Measurements from ENCODE around the gene SCAMP1. TPM values are rescaled to one million over a fixed set of nuclear protein-coding genes. Genes with fewer than 3 reads are reported as not detected.

SCAMP1 gene
- total and polyA plus RNA-seq, 4 donors = 81.2 to 198 (median 93.6) TPM

DNA sequence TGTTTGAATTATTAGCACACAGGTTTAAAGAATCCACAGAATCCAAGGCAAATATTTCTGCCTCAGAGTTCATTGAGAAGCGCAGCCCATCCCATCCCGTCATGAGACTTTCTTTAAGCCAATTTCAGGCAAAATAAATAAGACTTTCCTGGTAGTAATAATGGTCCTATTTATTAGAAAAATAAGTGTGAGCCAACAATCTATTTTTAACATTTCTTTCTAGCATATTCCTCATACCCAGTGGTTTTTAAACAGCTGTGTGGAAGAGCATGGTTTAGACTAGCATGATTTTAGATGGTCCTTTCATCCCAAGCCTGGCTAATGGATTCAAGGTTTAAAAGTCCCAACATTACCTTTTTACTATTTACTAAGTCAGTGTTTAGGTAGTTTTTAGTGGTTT lies 125.8 kb downstream of the SCAMP1 start:
- Histone ChIP-seq H3K9me3 (ENCODE audit: control insufficient read depth, insufficient read depth, low read length) (no peaks in the 10 kb centered on the region), H3K4me3 (ENCODE audit: low read depth, low read length) (no peak overlapping the region), H3K27me3 (ENCODE audit: control insufficient read depth, insufficient read depth, low read length) (no peaks in the 10 kb centered on the region), H3K4me1 (ENCODE audit: control insufficient read depth, insufficient read depth, low read length) (no peaks in the 10 kb centered on the region), H3K27ac (ENCODE audit: low read depth, low read length) (peak overlapping the region; percentile 10), H3K36me3 (ENCODE audit: control insufficient read depth, insufficient read depth, low read length) (peaks cover 6% of the 10 kb centered on the region)
- WGBS (ENCODE audit: insufficient coverage) = no CpG with 5 or more reads among the region's 2 CpGs
- DNase-seq (ENCODE audit: low read depth in 4 of 6, low spot score in 6 of 6) = no peak

DNA sequence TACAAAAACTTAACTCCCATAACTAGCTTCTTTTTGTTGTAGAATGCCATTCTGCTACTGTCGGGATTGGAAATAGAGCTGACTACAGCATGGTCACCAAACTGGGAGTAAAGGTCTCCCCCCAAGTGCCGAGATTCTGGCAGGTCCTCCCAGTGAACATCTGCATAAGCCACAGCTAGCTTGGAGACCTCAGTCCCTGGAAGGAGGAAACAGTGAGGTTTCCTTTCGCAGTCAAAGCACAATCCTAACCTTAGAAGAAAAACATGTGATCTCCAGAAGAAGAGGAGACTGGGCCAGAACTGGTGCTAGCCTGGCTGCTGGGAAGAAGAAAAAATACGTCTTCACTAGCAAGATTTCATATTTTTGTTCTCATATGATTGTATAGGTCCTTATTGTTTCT lies 127.4 kb downstream of the SCAMP1 start:
- no peaks in the 10 kb centered on the region for H3K9me3 ChIP-seq (ENCODE audit: control insufficient read depth, insufficient read depth, low read length)
- DNase-seq (ENCODE audit: low read depth in 4 of 6, low spot score in 6 of 6) = no peak
- H3K36me3 ChIP-seq (ENCODE audit: control insufficient read depth, insufficient read depth, low read length) = peaks cover 3% of the 10 kb centered on the region
- H3K4me1 ChIP-seq (ENCODE audit: control insufficient read depth, insufficient read depth, low read length) = no peaks in the 10 kb centered on the region
- no peak overlapping the region for H3K4me3 ChIP-seq (ENCODE audit: low read depth, low read length)
- WGBS (ENCODE audit: insufficient coverage) = 87% methylated on average over 2 of the region's 4 CpGs
- H3K27me3 ChIP-seq (ENCODE audit: control insufficient read depth, insufficient read depth, low read length) = no peaks in the 10 kb centered on the region
- no peak overlapping the region for H3K27ac ChIP-seq (ENCODE audit: low read depth, low read length)

DNA sequence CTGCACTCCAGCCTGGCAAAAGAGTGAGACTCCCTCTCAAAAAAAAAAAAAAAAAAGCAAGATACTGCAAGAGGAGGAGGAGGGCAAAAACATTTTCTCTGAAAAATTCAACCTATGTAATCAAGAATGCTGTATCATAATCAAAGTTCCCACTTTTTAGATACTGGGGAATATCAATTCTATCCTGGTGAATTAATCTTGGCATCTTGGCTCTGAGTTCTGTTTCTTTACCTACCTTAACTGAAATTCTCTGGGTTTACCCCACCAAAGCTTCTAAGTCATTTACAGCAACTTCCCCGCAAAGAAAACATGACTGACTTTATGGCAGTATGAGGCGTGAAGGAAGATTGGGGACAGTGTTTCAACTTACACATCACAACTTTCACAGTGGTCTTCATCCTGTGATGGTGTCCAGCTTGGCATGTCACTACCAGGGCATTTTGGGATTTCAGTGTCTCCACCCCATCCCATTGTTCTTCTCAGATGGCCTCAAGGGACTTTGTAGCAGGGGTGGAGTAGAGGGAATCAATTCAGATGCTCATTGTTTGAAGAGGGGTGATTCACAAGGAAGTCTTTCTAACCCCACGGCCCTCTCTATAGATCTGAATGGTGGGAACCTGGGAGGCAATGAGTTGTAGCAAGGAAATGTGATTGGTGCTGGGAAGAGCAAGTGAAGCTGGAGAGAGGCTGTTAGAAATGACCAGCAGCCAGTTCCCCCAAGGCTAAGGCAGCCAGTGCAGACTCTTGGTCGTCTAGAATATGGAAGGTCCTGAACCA lies 130.5 kb downstream of the SCAMP1 start:
- Histone ChIP-seq H3K27ac (ENCODE audit: low read depth, low read length) (no peak overlapping the region), H3K9me3 (ENCODE audit: control insufficient read depth, insufficient read depth, low read length) (no peaks in the 10 kb centered on the region), H3K4me3 (ENCODE audit: low read depth, low read length) (no peak overlapping the region), H3K27me3 (ENCODE audit: control insufficient read depth, insufficient read depth, low read length) (no peaks in the 10 kb centered on the region), H3K4me1 (ENCODE audit: control insufficient read depth, insufficient read depth, low read length) (peaks cover 5% of the 10 kb centered on the region), H3K36me3 (ENCODE audit: control insufficient read depth, insufficient read depth, low read length) (peaks cover 3% of the 10 kb centered on the region)
- DNase-seq (ENCODE audit: low read depth in 4 of 6, low spot score in 6 of 6) = no peak
- 45% methylated on average over 2 of the region's 4 CpGs for WGBS (ENCODE audit: insufficient coverage)

DNA sequence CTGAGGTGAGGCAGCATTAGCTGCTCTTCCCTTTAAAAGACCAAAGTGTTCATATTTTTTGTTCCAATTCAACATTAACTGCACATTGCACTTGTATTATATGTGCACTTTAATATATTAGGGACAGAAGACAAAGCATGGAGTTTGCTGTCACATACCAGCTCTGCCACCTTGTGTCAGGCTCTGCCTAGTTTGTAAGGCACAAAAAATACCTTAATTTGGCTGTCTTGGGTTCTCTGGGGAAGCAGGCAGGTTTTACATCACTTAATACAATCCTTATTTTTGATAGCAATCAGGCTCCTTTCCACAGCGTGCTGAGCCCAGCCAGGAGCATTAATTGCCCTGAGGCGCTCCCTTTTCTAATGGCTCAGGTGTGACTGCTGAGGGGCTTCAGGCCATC lies 131.8 kb downstream of the SCAMP1 start:
- Histone ChIP-seq H3K27me3 (ENCODE audit: control insufficient read depth, insufficient read depth, low read length) (no peaks in the 10 kb centered on the region), H3K27ac (ENCODE audit: low read depth, low read length) (no peak overlapping the region), H3K4me1 (ENCODE audit: control insufficient read depth, insufficient read depth, low read length) (peaks cover 5% of the 10 kb centered on the region), H3K4me3 (ENCODE audit: low read depth, low read length) (no peak overlapping the region), H3K36me3 (ENCODE audit: control insufficient read depth, insufficient read depth, low read length) (peaks cover 3% of the 10 kb centered on the region), H3K9me3 (ENCODE audit: control insufficient read depth, insufficient read depth, low read length) (no peaks in the 10 kb centered on the region)
- DNase-seq (ENCODE audit: low read depth in 4 of 6, low spot score in 6 of 6) = peak in 1 of 6 donors; percentile 65
- 82% methylated on average over 2 of the region's 2 CpGs for WGBS (ENCODE audit: insufficient coverage)

DNA sequence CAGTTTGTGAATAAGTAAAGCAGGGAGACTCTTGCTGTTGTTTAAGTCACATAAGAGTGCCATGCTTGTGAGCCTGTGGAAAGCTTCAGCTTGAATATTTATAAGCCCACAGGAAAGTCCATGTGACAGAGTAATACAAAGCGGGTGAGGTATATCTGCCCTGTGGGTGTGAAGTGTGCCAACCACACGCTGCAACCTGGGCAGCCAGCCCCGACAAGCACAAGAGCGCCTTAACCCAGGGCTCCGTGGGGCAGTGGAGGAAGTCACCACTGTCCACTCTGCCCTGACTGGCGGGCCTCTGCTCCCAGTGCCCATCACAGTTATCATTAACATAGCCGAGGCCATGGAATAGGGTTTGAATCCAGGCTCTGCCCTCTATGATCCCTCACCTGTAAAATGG lies 132.2 kb downstream of the SCAMP1 start:
- Histone ChIP-seq H3K4me1 (ENCODE audit: control insufficient read depth, insufficient read depth, low read length) (peaks cover 6% of the 10 kb centered on the region), H3K9me3 (ENCODE audit: control insufficient read depth, insufficient read depth, low read length) (no peaks in the 10 kb centered on the region), H3K27ac (ENCODE audit: low read depth, low read length) (no peak overlapping the region), H3K36me3 (ENCODE audit: control insufficient read depth, insufficient read depth, low read length) (peaks cover 3% of the 10 kb centered on the region), H3K4me3 (ENCODE audit: low read depth, low read length) (no peak overlapping the region), H3K27me3 (ENCODE audit: control insufficient read depth, insufficient read depth, low read length) (no peaks in the 10 kb centered on the region)
- WGBS (ENCODE audit: insufficient coverage) = 88% methylated on average over 5 of the region's 7 CpGs
- DNase-seq (ENCODE audit: low read depth in 4 of 6, low spot score in 6 of 6) = no peak

DNA sequence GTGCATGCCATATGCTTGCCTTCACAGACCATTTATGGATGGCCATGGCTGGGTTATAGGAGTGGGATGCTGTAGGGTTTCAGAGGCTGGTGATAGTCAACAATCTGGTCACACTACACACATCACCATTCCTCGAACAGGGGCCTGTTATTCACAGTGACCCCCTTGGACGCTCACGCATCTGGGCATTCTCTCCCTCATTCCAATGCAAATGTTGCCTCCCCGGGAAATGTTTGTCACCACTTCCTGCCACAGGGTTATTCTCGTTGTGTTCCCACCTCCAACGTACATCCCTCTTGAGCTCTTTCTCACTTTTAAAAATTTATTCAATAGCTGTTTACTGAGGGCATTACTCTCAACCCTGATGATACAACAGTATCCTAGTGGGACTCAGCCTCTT lies 135.4 kb downstream of the SCAMP1 start:
- Histone ChIP-seq H3K27ac (ENCODE audit: low read depth, low read length) (no peak overlapping the region), H3K36me3 (ENCODE audit: control insufficient read depth, insufficient read depth, low read length) (no peaks in the 10 kb centered on the region), H3K27me3 (ENCODE audit: control insufficient read depth, insufficient read depth, low read length) (no peaks in the 10 kb centered on the region), H3K4me1 (ENCODE audit: control insufficient read depth, insufficient read depth, low read length) (peaks cover 11% of the 10 kb centered on the region), H3K4me3 (ENCODE audit: low read depth, low read length) (no peak overlapping the region), H3K9me3 (ENCODE audit: control insufficient read depth, insufficient read depth, low read length) (no peaks in the 10 kb centered on the region)
- 28% methylated on average over 5 of the region's 6 CpGs for WGBS (ENCODE audit: insufficient coverage)
- DNase-seq (ENCODE audit: low read depth in 4 of 6, low spot score in 6 of 6) = no peak

DNA sequence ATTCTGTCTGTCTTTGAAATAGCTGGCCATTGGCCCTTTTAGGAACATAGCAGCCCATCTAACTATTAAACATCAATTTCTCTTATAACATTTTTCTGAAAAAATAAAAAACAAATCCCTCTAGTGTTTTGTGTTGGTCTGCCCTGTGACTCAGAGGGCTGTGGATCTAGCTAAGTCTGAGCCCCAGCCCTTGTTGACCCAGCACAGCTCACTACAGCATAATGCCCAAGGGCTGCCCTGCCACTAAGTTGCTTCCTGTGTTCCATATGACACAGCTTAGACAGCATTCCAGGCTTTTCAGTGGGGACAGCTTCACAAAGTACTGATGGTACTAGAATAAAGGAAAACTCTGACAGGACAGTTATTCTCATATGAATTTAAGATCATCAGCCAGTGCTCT lies 136.0 kb downstream of the SCAMP1 start:
- no peaks in the 10 kb centered on the region for H3K36me3 ChIP-seq (ENCODE audit: control insufficient read depth, insufficient read depth, low read length)
- H3K9me3 ChIP-seq (ENCODE audit: control insufficient read depth, insufficient read depth, low read length) = no peaks in the 10 kb centered on the region
- H3K4me3 ChIP-seq (ENCODE audit: low read depth, low read length) = no peak overlapping the region
- DNase-seq (ENCODE audit: low read depth in 4 of 6, low spot score in 6 of 6) = no peak
- no peak overlapping the region for H3K27ac ChIP-seq (ENCODE audit: low read depth, low read length)
- no peaks in the 10 kb centered on the region for H3K27me3 ChIP-seq (ENCODE audit: control insufficient read depth, insufficient read depth, low read length)
- H3K4me1 ChIP-seq (ENCODE audit: control insufficient read depth, insufficient read depth, low read length) = peaks cover 11% of the 10 kb centered on the region

DNA sequence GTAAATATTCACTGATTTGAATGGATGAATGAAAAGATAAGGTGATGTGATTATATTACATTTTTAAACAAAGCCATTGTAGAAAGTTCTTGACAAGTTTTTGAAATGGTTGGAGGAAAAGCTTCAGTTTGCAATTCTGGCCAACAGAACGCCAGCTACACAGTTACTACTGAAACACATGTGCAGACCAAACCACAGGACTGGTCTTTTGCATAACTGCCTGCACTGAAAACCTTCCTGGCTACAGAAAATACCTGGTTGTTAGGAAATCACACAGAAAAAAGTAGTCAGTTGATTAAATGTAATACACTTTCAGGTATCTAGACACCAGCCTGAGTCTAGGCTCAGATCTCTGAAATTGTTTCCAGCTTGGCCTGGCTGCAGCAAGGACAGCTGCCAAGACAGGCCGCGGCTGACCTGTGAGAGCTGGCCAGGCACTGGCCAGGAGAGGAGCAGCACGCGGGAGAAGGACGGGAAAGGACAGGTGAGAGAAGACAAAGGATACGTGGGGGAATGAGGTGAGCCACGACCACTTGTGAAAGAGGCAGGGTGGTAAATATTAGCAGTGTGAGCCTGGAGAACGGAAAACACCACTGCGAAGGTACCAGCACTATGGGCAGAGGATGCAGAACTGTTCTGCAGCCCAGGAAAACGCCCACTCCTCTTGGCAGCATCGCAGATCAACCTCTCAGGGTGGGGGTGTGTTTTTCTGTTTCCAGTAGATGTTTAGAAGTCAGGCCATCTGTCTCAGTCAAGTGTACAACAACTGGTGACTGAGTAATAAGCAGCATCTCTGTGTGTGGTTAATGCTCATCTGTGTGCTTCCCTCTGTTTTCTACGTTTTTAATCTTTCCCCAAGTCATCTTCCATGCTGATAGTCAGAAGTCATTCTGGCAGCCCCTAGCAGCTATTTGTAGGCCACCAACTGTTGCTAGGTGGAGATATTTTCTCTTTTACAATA lies 137.4 kb downstream of the SCAMP1 start:
- DNase-seq (ENCODE audit: low read depth in 4 of 6, low spot score in 6 of 6) = peak in 1 of 6 donors; percentile 73
- WGBS (ENCODE audit: insufficient coverage) = 64% methylated on average over 11 of the region's 13 CpGs
- H3K27ac ChIP-seq (ENCODE audit: low read depth, low read length) = peak overlapping the region; percentile 33
- H3K27me3 ChIP-seq (ENCODE audit: control insufficient read depth, insufficient read depth, low read length) = no peaks in the 10 kb centered on the region
- no peaks in the 10 kb centered on the region for H3K36me3 ChIP-seq (ENCODE audit: control insufficient read depth, insufficient read depth, low read length)
- H3K9me3 ChIP-seq (ENCODE audit: control insufficient read depth, insufficient read depth, low read length) = no peaks in the 10 kb centered on the region
- peaks cover 11% of the 10 kb centered on the region for H3K4me1 ChIP-seq (ENCODE audit: control insufficient read depth, insufficient read depth, low read length)
- no peak overlapping the region for H3K4me3 ChIP-seq (ENCODE audit: low read depth, low read length)

DNA sequence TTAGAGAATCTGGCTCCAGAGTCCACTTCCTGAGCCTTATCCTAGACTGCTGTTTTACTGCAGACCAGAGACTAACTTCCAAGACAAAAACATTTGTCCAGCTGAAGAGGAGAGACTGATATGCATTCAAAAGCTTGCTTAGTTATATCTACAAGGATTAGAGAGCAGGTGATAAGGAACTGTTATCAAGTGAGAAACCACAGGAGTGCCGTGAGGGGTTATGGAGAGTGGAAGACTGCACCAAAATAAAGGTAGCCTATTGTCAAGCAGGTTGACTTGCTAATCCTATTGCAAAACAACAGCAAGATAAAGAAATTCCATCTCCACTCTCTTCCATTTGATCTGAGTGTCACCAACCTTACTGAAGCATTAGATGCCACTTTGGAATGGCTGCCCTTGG lies 139.1 kb downstream of the SCAMP1 start:
- H3K4me3 ChIP-seq (ENCODE audit: low read depth, low read length) = no peak overlapping the region
- no peaks in the 10 kb centered on the region for H3K9me3 ChIP-seq (ENCODE audit: control insufficient read depth, insufficient read depth, low read length)
- no peak overlapping the region for H3K27ac ChIP-seq (ENCODE audit: low read depth, low read length)
- H3K4me1 ChIP-seq (ENCODE audit: control insufficient read depth, insufficient read depth, low read length) = peaks cover 18% of the 10 kb centered on the region
- 100% methylated on average over 1 of the region's 1 CpG for WGBS (ENCODE audit: insufficient coverage)
- no peaks in the 10 kb centered on the region for H3K36me3 ChIP-seq (ENCODE audit: control insufficient read depth, insufficient read depth, low read length)
- H3K27me3 ChIP-seq (ENCODE audit: control insufficient read depth, insufficient read depth, low read length) = no peaks in the 10 kb centered on the region
- no peak for DNase-seq (ENCODE audit: low read depth in 4 of 6, low spot score in 6 of 6)
